ENCODE data around the gene CCDC136.

CCDC136 gene

GRCh38 chr7:128835790-128836641 is 44.2 kb downstream of the CCDC136 start:
- H3K4me3 ChIP-seq (replicated peaks; ENCODE audit: low read depth, low read length), result no peak overlapping the region
- TF ChIP-seq CTCF (IDR thresholded peaks at IDR 0.05; ENCODE audit: low read depth, low read length, missing control alignments), result no peak
- no peak for DNase-seq (ENCODE audit: extremely low read depth, low read depth)

- H3K4me3 ChIP-seq (replicated peaks; ENCODE audit: low read depth, low read length), result no peak overlapping the region
- no peak for DNase-seq (ENCODE audit: extremely low read depth, low read depth)
- no peak for TF ChIP-seq CTCF (IDR thresholded peaks at IDR 0.05; ENCODE audit: low read depth, low read length, missing control alignments)
Measured at GRCh38 chr7:128836729-128837348, 45.1 kb downstream of the CCDC136 start.

GRCh38 chr7:128837521-128837921 is 45.8 kb downstream of the CCDC136 start:
- DNase-seq (ENCODE audit: extremely low read depth, low read depth), result no peak
- TF ChIP-seq CTCF (IDR thresholded peaks at IDR 0.05; ENCODE audit: low read depth, low read length, missing control alignments), result no peak

GRCh38 chr7:128838109-128838779 is 46.5 kb downstream of the CCDC136 start:
- H3K4me3 ChIP-seq (replicated peaks; ENCODE audit: low read depth, low read length), result no peak overlapping the region
- no peak for TF ChIP-seq CTCF (IDR thresholded peaks at IDR 0.05; ENCODE audit: low read depth, low read length, missing control alignments)
- no peak for DNase-seq (ENCODE audit: extremely low read depth, low read depth)

More at GRCh38 chr7:128837521-128837921, 45.8 kb downstream of the CCDC136 start:
- no peak overlapping the region for H3K4me3 ChIP-seq (replicated peaks; ENCODE audit: low read depth, low read length)

- no peak for TF ChIP-seq CTCF (IDR thresholded peaks at IDR 0.05; ENCODE audit: low read depth, low read length, missing control alignments)
- DNase-seq (ENCODE audit: extremely low read depth, low read depth), result no peak
Measured at GRCh38 chr7:128838981-128839731, 47.4 kb downstream of the CCDC136 start.

GRCh38 chr7:128839751-128840177 is 48.0 kb downstream of the CCDC136 start:
- no peak for TF ChIP-seq CTCF (IDR thresholded peaks at IDR 0.05; ENCODE audit: low read depth, low read length, missing control alignments)
- DNase-seq (ENCODE audit: extremely low read depth, low read depth), result no peak
- H3K4me3 ChIP-seq (replicated peaks; ENCODE audit: low read depth, low read length), result no peak overlapping the region

More at GRCh38 chr7:128838981-128839731, 47.4 kb downstream of the CCDC136 start:
- no peak overlapping the region for H3K4me3 ChIP-seq (replicated peaks; ENCODE audit: low read depth, low read length)

All from HFF-Myc (cell line).